GM21786 (cell line): Measurements from ENCODE around the gene CALML4.
"Not testable (repeated sequence)": the region's sequence is repeated elsewhere in the genome, so short reads cannot be mapped to it uniquely, and the experiment has no call there.

ENCODE experiments used
- ATAC-seq: cut with Tn5 transposase; IDR thresholded peaks from one replicate; pipeline ENCODE4 v1.9.1; 2021; ENCODE audit not compliant: unreplicated experiment

CALML4 gene

GRCh38 chr15:68225442-68225841, 20.3 kb upstream of the CALML4 start:
- ATAC-seq, result not testable (repeated sequence)

GRCh38 chr15:68224546-68225250, 19.6 kb upstream of the CALML4 start:
- peak; percentile 32 for ATAC-seq

GRCh38 chr15:68224108-68224507, 19.0 kb upstream of the CALML4 start:
- no peak for ATAC-seq

- no peak for ATAC-seq
Measured at GRCh38 chr15:68223171-68223570, 18.0 kb upstream of the CALML4 start.

- not testable (repeated sequence) for ATAC-seq
Measured at GRCh38 chr15:68222432-68222743, 17.3 kb upstream of the CALML4 start.

- not testable (repeated sequence) for ATAC-seq
Measured at GRCh38 chr15:68221530-68222431, 16.6 kb upstream of the CALML4 start.

- ATAC-seq, result no peak
Measured at GRCh38 chr15:68220967-68221366, 15.8 kb upstream of the CALML4 start.

GRCh38 chr15:68220489-68220888, 15.4 kb upstream of the CALML4 start:
- ATAC-seq, result no peak

GRCh38 chr15:68218847-68219798, 14.0 kb upstream of the CALML4 start:
- ATAC-seq, result no peak

GRCh38 chr15:68218331-68218730, 13.2 kb upstream of the CALML4 start:
- no peak for ATAC-seq

- no peak for ATAC-seq
Measured at GRCh38 chr15:68217341-68217740, 12.2 kb upstream of the CALML4 start.

GRCh38 chr15:68214838-68215254, 9.7 kb upstream of the CALML4 start:
- ATAC-seq, result no peak

GRCh38 chr15:68213991-68214837, 9.1 kb upstream of the CALML4 start:
- ATAC-seq, result no peak

GRCh38 chr15:68213491-68213845, 8.3 kb upstream of the CALML4 start:
- ATAC-seq, result not testable (repeated sequence)

GRCh38 chr15:68211656-68212320, 6.7 kb upstream of the CALML4 start:
- ATAC-seq, result no peak

- ATAC-seq, result no peak
Measured at GRCh38 chr15:68210821-68211655, 5.9 kb upstream of the CALML4 start.

- no peak for ATAC-seq
Measured at GRCh38 chr15:68210409-68210756, 5.3 kb upstream of the CALML4 start.

- ATAC-seq, result peak; percentile 50
Measured at GRCh38 chr15:68209735-68210408, 4.7 kb upstream of the CALML4 start.
